PC-9 (cell line): Measurements from ENCODE around the gene LRIG2.

Experiments used
- CTCF ChIP-seq: fragments of 200-600 bp; sonication (generic); conservative IDR thresholded peaks from 2 replicates; pipeline ENCODE4 v1.6.1; 2017; ENCODE audit warnings: mixed run types, antibody characterized with exemption, mild to moderate bottlenecking, moderate library complexity
- EZH2 ChIP-seq: fragments of 200-600 bp; sonication (generic); IDR thresholded peaks from 2 replicates; pipeline ENCODE4 v1.8.0; 2017; ENCODE audit warnings: antibody characterized with exemption, low read depth

GRCh38 chr1:113057006-113057405, 16.0 kb upstream of the LRIG2 start:
- TF ChIP-seq CTCF (no peak), EZH2 (no peak)
